GM19035 (cell line): Measurements from ENCODE around the gene NTN4.
"Not testable (repeated sequence)": the region's sequence is repeated elsewhere in the genome, so short reads cannot be mapped to it uniquely, and the experiment has no call there.

Experiments
- ATAC-seq: cut with Tn5 transposase; IDR thresholded peaks from one replicate; pipeline ENCODE4 v1.9.1; 2021; ENCODE audit not compliant: unreplicated experiment

Gene NTN4

GRCh38 chr12:95671265-95671664 is 119.3 kb downstream of the NTN4 start:
- no peak for ATAC-seq

- ATAC-seq = no peak
Observed at GRCh38 chr12:95663525-95663924, 127.0 kb downstream of the NTN4 start.

- no peak for ATAC-seq
Observed at GRCh38 chr12:95661360-95661759, 129.2 kb downstream of the NTN4 start.

- ATAC-seq = no peak
Observed at GRCh38 chr12:95658386-95658785, 132.2 kb downstream of the NTN4 start.

- not testable (repeated sequence) for ATAC-seq
Observed at GRCh38 chr12:95654665-95655064, 135.9 kb downstream of the NTN4 start.

GRCh38 chr12:95653771-95654546 is 136.6 kb downstream of the NTN4 start:
- ATAC-seq = no peak

GRCh38 chr12:95651681-95652080 is 138.9 kb downstream of the NTN4 start:
- no peak for ATAC-seq

GRCh38 chr12:95648990-95649791 is 141.4 kb downstream of the NTN4 start:
- no peak for ATAC-seq

- no peak for ATAC-seq
Observed at GRCh38 chr12:95646781-95647190, 143.8 kb downstream of the NTN4 start.

GRCh38 chr12:95643256-95643655 is 147.3 kb downstream of the NTN4 start:
- no peak for ATAC-seq

- ATAC-seq = no peak
Observed at GRCh38 chr12:95642583-95642982, 148.0 kb downstream of the NTN4 start.

- ATAC-seq = no peak
Observed at GRCh38 chr12:95641299-95641952, 149.1 kb downstream of the NTN4 start.

- no peak for ATAC-seq
Observed at GRCh38 chr12:95640516-95640915, 150.0 kb downstream of the NTN4 start.

GRCh38 chr12:95637471-95638155 is 153.0 kb downstream of the NTN4 start:
- no peak for ATAC-seq

GRCh38 chr12:95637010-95637409 is 153.6 kb downstream of the NTN4 start:
- ATAC-seq = no peak

- no peak for ATAC-seq
Observed at GRCh38 chr12:95634622-95635621, 155.6 kb downstream of the NTN4 start.

GRCh38 chr12:95633732-95634465 is 156.7 kb downstream of the NTN4 start:
- no peak for ATAC-seq

- no peak for ATAC-seq
Observed at GRCh38 chr12:95633049-95633731, 157.4 kb downstream of the NTN4 start.

GRCh38 chr12:95630496-95630895 is 160.1 kb downstream of the NTN4 start:
- no peak for ATAC-seq
